Panc1 (cell line): ENCODE data around the gene ST3GAL5. TPM values are rescaled to one million over a fixed set of nuclear protein-coding genes. Genes with fewer than 3 reads are reported as not detected.
A peak's percentile ranks its signal among the peaks of the same experiment; 100 is the strongest.

Experiments used
- ATAC-seq: fragments of 200-7000 bp; cut with Tn5 transposase; 2 replicates; pipeline ENCODE4 v1.9.1; 2020; ENCODE audit warnings: mild to moderate bottlenecking, moderate library complexity
- BruUV-seq: library from RNA; stranded (reverse); fragments of 400-500 nt; replicated peaks from 2 replicates; lab custom pipeline; 2021; lab: Mats Ljungman, UMichigan
- CTCF ChIA-PET: fragments of 300-600 bp; sonication (Branson Sonifier 250); formaldehyde crosslinking; loops from one replicate; lab custom pipeline; 2022; ENCODE audit warnings: antibody characterized with exemption; lab: Charles Lee
- POLR2A ChIA-PET: fragments of 300-600 bp; sonication (Branson Sonifier 250); formaldehyde crosslinking; loops from one replicate; lab custom pipeline; 2022; ENCODE audit warnings: antibody characterized with exemption; lab: Charles Lee
- DNase-seq: peaks from one replicate; pipeline ENCODE4 v3.0.0-alpha.2; 2010; ENCODE audit warnings: low read depth, low spot score
- H3K27ac ChIP-seq: 2 replicates; pipeline ENCODE4 v1.5.1; 2011; ENCODE audit warnings: mild to moderate bottlenecking, low read length, inconsistent platforms
- H3K27me3 ChIP-seq: fragments of 200-500 bp; sonication (Bioruptor generic); 2 replicates; pipeline ENCODE4 v1.6.0; 2014; ENCODE audit warnings: low read length, inconsistent platforms; ENCODE audit not compliant: control insufficient read depth, insufficient read depth
- H3K36me3 ChIP-seq: fragments of 200-500 bp; sonication (Bioruptor generic); 2 replicates; pipeline ENCODE4 v1.5.1; 2014; ENCODE audit warnings: inconsistent platforms, mild to moderate bottlenecking, low read length, moderate library complexity; ENCODE audit not compliant: control insufficient read depth, insufficient read depth
- H3K4me1 ChIP-seq: 2 replicates; pipeline ENCODE4 v1.5.1; 2011; ENCODE audit warnings: inconsistent platforms, mild to moderate bottlenecking, low read length, moderate library complexity; ENCODE audit not compliant: control insufficient read depth, insufficient read depth
- H3K4me3 ChIP-seq, 2 experiments: 2 replicates each; pipeline ENCODE4 v1.5.1; 2011 to 2012; ENCODE audit warnings: low read depth in 2 of 2, low read length in 2 of 2, mild to moderate bottlenecking in 2 of 2, inconsistent platforms in 1 of 2, moderate library complexity in 1 of 2
- H3K9me3 ChIP-seq: fragments of 200-500 bp; sonication (Bioruptor generic); 2 replicates; pipeline ENCODE4 v1.5.1; 2014; ENCODE audit warnings: low read depth, mild to moderate bottlenecking, inconsistent platforms, low read length, moderate library complexity; ENCODE audit not compliant: control insufficient read depth, insufficient read depth
- POLR2AphosphoS5 ChIP-seq: IDR thresholded peaks from 2 replicates; pipeline ENCODE4 v1.6.1; 2012; ENCODE audit warnings: mild to moderate bottlenecking, low read depth, low read length, moderate library complexity
- SIN3A ChIP-seq: IDR thresholded peaks from 2 replicates; pipeline ENCODE4 v1.6.1; 2012; ENCODE audit warnings: low read depth, mild to moderate bottlenecking, low read length, moderate library complexity, borderline replicate concordance; ENCODE audit not compliant: insufficient read depth
- TCF7L2 ChIP-seq: IDR thresholded peaks from 2 replicates; pipeline ENCODE4 v1.6.1; 2011; ENCODE audit warnings: mild to moderate bottlenecking, low read depth, low read length, inconsistent platforms
- in situ Hi-C: cut with HindIII; loops from 2 replicates; pipeline ENCODE4 v1.10.0; 2016; ENCODE audit warnings: low sequenced_read_pairs, low pct_unique_long_range_greater_than_20kb
- intact Hi-C: fragments of 100-400 bp; cut with micrococcal nuclease; formaldehyde crosslinking; loops from one replicate; pipeline ENCODE4 v1.10.0; 2022; ENCODE audit not compliant: unreplicated experiment
- total RNA-seq: library from RNA; stranded (reverse); gene quantifications from one replicate; pipeline ENCODE4 v1.2.1, GENCODE V29; 2021; ENCODE audit not compliant: unreplicated experiment
- TF ChIP-seq, protein P1 (sequence below): fragments of 450-650 bp; IDR thresholded peaks from 2 replicates; pipeline ENCODE4 v1.5.1; 2017; ENCODE audit warnings: mild to moderate bottlenecking
- TF ChIP-seq, protein P2 (sequence below), 2 experiments: IDR thresholded peaks; 2 replicates each; pipeline ENCODE4 v1.6.1; 2011 to 2012; ENCODE audit warnings: low read depth in 2 of 2, control low read depth in 1 of 2, low read length in 1 of 2, mild to moderate bottlenecking in 1 of 2, moderate library complexity in 1 of 2; ENCODE audit not compliant: insufficient read depth in 1 of 2

ST3GAL5 gene
- total RNA-seq, 1 experiment from 2014 or later: 5.0 TPM

GRCh38 chr2:85797263-85797660 lies 91.5 kb downstream of the ST3GAL5 start:
- intact Hi-C loops: loop anchor here (5.0 kb wide), 1 partner anchor 45 kb away; the partner anchor contains the start of gene ATOH8
- TF ChIP-seq TCF7L2 (no peak), POLR2AphosphoS5 (no peak), SIN3A (no peak)
- TF ChIP-seq, protein P1, sequence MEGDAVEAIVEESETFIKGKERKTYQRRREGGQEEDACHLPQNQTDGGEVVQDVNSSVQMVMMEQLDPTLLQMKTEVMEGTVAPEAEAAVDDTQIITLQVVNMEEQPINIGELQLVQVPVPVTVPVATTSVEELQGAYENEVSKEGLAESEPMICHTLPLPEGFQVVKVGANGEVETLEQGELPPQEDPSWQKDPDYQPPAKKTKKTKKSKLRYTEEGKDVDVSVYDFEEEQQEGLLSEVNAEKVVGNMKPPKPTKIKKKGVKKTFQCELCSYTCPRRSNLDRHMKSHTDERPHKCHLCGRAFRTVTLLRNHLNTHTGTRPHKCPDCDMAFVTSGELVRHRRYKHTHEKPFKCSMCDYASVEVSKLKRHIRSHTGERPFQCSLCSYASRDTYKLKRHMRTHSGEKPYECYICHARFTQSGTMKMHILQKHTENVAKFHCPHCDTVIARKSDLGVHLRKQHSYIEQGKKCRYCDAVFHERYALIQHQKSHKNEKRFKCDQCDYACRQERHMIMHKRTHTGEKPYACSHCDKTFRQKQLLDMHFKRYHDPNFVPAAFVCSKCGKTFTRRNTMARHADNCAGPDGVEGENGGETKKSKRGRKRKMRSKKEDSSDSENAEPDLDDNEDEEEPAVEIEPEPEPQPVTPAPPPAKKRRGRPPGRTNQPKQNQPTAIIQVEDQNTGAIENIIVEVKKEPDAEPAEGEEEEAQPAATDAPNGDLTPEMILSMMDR: no peak
- TF ChIP-seq, protein P2, sequence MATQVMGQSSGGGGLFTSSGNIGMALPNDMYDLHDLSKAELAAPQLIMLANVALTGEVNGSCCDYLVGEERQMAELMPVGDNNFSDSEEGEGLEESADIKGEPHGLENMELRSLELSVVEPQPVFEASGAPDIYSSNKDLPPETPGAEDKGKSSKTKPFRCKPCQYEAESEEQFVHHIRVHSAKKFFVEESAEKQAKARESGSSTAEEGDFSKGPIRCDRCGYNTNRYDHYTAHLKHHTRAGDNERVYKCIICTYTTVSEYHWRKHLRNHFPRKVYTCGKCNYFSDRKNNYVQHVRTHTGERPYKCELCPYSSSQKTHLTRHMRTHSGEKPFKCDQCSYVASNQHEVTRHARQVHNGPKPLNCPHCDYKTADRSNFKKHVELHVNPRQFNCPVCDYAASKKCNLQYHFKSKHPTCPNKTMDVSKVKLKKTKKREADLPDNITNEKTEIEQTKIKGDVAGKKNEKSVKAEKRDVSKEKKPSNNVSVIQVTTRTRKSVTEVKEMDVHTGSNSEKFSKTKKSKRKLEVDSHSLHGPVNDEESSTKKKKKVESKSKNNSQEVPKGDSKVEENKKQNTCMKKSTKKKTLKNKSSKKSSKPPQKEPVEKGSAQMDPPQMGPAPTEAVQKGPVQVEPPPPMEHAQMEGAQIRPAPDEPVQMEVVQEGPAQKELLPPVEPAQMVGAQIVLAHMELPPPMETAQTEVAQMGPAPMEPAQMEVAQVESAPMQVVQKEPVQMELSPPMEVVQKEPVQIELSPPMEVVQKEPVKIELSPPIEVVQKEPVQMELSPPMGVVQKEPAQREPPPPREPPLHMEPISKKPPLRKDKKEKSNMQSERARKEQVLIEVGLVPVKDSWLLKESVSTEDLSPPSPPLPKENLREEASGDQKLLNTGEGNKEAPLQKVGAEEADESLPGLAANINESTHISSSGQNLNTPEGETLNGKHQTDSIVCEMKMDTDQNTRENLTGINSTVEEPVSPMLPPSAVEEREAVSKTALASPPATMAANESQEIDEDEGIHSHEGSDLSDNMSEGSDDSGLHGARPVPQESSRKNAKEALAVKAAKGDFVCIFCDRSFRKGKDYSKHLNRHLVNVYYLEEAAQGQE (IDR thresholded peaks at IDR 0.05; ENCODE audit: insufficient read depth in 1 of 2, low read depth in 2 of 2, low read length in 1 of 2): no peak
- H3K27me3 ChIP-seq: no peaks in the 10 kb centered on the region
- no peak overlapping the region for H3K4me3 ChIP-seq
- in situ Hi-C loops: no loop called here
- POLR2A ChIA-PET: no interaction called here
- DNase-seq (no peak), ATAC-seq (no peak)
- no peaks in the 10 kb centered on the region for H3K36me3 ChIP-seq
- H3K4me1 ChIP-seq: peaks cover 9% of the 10 kb centered on the region
- H3K27ac ChIP-seq: no peak overlapping the region
- CTCF ChIA-PET: interaction anchor here (0.6 kb wide), 1 partner anchor 55 kb away, joined by 4 read pairs; no protein-coding TSS in a partner anchor
- H3K9me3 ChIP-seq: no peaks in the 10 kb centered on the region
- BruUV-seq: no TSS peak

- no TSS peak for BruUV-seq
- ATAC-seq (peak; percentile 23; the same call in 1 of the 2 replicates), DNase-seq (no peak)
- Histone ChIP-seq H3K4me1 (peaks cover 11% of the 10 kb centered on the region), H3K36me3 (no peaks in the 10 kb centered on the region), H3K27me3 (no peaks in the 10 kb centered on the region), H3K4me3 (no peak overlapping the region), H3K27ac (no peak overlapping the region), H3K9me3 (no peaks in the 10 kb centered on the region)
- TF ChIP-seq, protein P2 (IDR thresholded peaks at IDR 0.05; ENCODE audit: insufficient read depth in 1 of 2, low read depth in 2 of 2, low read length in 1 of 2): peak; percentile 49 to 56; a peak in 3 of 4 replicates
- TF ChIP-seq SIN3A: no peak
- CTCF ChIA-PET: interaction anchor here (0.6 kb wide), 2 partner anchors 54 to 71 kb away, joined by 3 to 4 read pairs; no protein-coding TSS in a partner anchor
- POLR2A ChIA-PET: no interaction called here
- in situ Hi-C loops: no loop called here
- intact Hi-C loops: loop anchor here (5.0 kb wide), 1 partner anchor 44 kb away; the partner anchor contains the start of gene ATOH8
Measured at GRCh38 chr2:85796341-85797262, 92.2 kb downstream of the ST3GAL5 start.
